Measurements from ENCODE around the gene PYY. TPM values are rescaled to one million over a fixed set of nuclear protein-coding genes. Genes with fewer than 3 reads are reported as not detected.
A peak's percentile ranks its signal among the peaks of the same experiment; 100 is the strongest.

Gene PYY
- total RNA-seq, 1 experiment from 2014 or later, result not detected

- DNase-seq, result peak; percentile 55
- peaks cover 14% of the 10 kb centered on the region for H3K4me1 Mint-ChIP-seq (ENCODE audit: low read depth, unreplicated experiment)
- intact Hi-C loops (cut with micrococcal nuclease; ENCODE audit: unreplicated experiment), result loop anchor here (1.0 kb wide), 1 partner anchor 28 kb away; no protein-coding TSS in a partner anchor
- no peak overlapping the region for H3K27ac Mint-ChIP-seq (ENCODE audit: unreplicated experiment)
- H3K36me3 Mint-ChIP-seq (ENCODE audit: insufficient read depth, unreplicated experiment), result peaks cover 16% of the 10 kb centered on the region
- peaks cover 67% of the 10 kb centered on the region for H3K27me3 Mint-ChIP-seq (ENCODE audit: unreplicated experiment)
- CTCF ChIA-PET, result interaction anchor here (1.4 to 3.3 kb wide), 2 partner anchors 29 to 36 kb away, joined by 7 to 24 read pairs; no protein-coding TSS in a partner anchor
- TF ChIP-seq CTCF (IDR thresholded peaks at IDR 0.05; ENCODE audit: unreplicated experiment), result no peak
- no peaks in the 10 kb centered on the region for H3K9me3 Mint-ChIP-seq (ENCODE audit: low read depth, unreplicated experiment)
- no TSS peak for BruUV-seq (replicated peaks)
- H3K4me3 Mint-ChIP-seq (ENCODE audit: low read depth, unreplicated experiment), result no peak overlapping the region
These were observed 45.6 kb downstream of the PYY start for GRCh38 chr17:43907998-43908721.

DNA sequence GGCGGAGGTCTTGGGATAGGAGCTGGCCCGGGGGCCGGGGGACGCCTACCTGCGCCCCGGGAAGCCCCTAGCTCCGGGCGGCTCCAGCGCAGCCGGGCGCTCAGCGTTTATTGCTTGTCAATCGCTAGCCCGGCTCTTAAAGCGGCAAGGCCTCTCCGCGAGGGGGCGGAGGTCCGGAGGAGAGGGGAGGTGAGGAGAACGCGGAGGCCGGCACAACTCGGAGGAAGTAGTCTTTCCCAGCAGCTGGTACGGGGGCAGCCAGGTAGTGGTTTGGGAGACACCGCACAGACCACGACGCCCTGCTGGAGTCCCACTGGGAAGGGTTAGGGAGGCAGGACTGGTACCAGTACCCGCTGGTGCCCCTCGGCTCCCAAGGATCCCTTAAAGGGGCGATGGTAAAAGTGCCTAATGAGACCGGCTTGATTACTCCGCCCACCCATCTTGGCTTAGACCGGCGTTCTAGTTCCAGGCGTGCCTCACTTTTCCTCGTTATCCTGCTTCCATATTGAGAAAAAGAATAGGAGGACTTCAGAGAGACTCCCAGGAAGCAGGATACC lies 46.2 kb downstream of the PYY start, which contains the start of gene MPP2:
TSS of gene MPP2 (minus strand) at position 112 of the 557 bp plus-strand sequence. CDS start 3,076 bp downstream, outside the sequence.
- Mint-ChIP-seq H3K27me3 (ENCODE audit: unreplicated experiment) (peaks cover 73% of the 10 kb centered on the region), H3K9me3 (ENCODE audit: low read depth, unreplicated experiment) (no peaks in the 10 kb centered on the region), H3K4me3 (ENCODE audit: low read depth, unreplicated experiment) (peak within 1 kb of the TSS; percentile 50), H3K27ac (ENCODE audit: unreplicated experiment) (no peak within 1 kb of the TSS), H3K4me1 (ENCODE audit: low read depth, unreplicated experiment) (peaks cover 14% of the 10 kb centered on the region), H3K36me3 (ENCODE audit: insufficient read depth, unreplicated experiment) (peaks cover 16% of the 10 kb centered on the region)
- BruUV-seq (replicated peaks), result no TSS peak
- CTCF ChIA-PET, result interaction anchor here (1.0 to 3.3 kb wide), 3 partner anchors 28 to 135 kb away, joined by 3 to 24 read pairs (median 7); no protein-coding TSS in a partner anchor
- peak; percentile 57 for DNase-seq
- TF ChIP-seq CTCF (IDR thresholded peaks at IDR 0.05; ENCODE audit: unreplicated experiment), result peak; percentile 34
- intact Hi-C loops (cut with micrococcal nuclease; ENCODE audit: unreplicated experiment), result no loop called here

GRCh38 chr17:43906951-43907424 lies 46.8 kb downstream of the PYY start:
- H3K27me3 Mint-ChIP-seq (ENCODE audit: unreplicated experiment), result peaks cover 78% of the 10 kb centered on the region
- no peaks in the 10 kb centered on the region for H3K9me3 Mint-ChIP-seq (ENCODE audit: low read depth, unreplicated experiment)
- no TSS peak for BruUV-seq (replicated peaks)
- no peak for TF ChIP-seq CTCF (IDR thresholded peaks at IDR 0.05; ENCODE audit: unreplicated experiment)
- peaks cover 16% of the 10 kb centered on the region for H3K36me3 Mint-ChIP-seq (ENCODE audit: insufficient read depth, unreplicated experiment)
- intact Hi-C loops (cut with micrococcal nuclease; ENCODE audit: unreplicated experiment), result no loop called here
- H3K4me3 Mint-ChIP-seq (ENCODE audit: low read depth, unreplicated experiment), result peak overlapping the region; percentile 50
- CTCF ChIA-PET, result interaction anchor here (0.6 to 1.0 kb wide), 3 partner anchors 100 to 409 kb away, joined by 3 to 5 read pairs (median 4); no protein-coding TSS in a partner anchor
- no peak for DNase-seq
- no peak overlapping the region for H3K27ac Mint-ChIP-seq (ENCODE audit: unreplicated experiment)
- peaks cover 14% of the 10 kb centered on the region for H3K4me1 Mint-ChIP-seq (ENCODE audit: low read depth, unreplicated experiment)

- no peak for TF ChIP-seq CTCF (IDR thresholded peaks at IDR 0.05; ENCODE audit: unreplicated experiment)
- Mint-ChIP-seq H3K27me3 (ENCODE audit: unreplicated experiment) (peaks cover 86% of the 10 kb centered on the region), H3K4me3 (ENCODE audit: low read depth, unreplicated experiment) (peak overlapping the region; percentile 50), H3K9me3 (ENCODE audit: low read depth, unreplicated experiment) (no peaks in the 10 kb centered on the region), H3K4me1 (ENCODE audit: low read depth, unreplicated experiment) (peaks cover 18% of the 10 kb centered on the region), H3K36me3 (ENCODE audit: insufficient read depth, unreplicated experiment) (peaks cover 16% of the 10 kb centered on the region), H3K27ac (ENCODE audit: unreplicated experiment) (no peak overlapping the region)
- no TSS peak for BruUV-seq (replicated peaks)
- CTCF ChIA-PET, result interaction anchor here (0.6 to 0.7 kb wide), 2 partner anchors 99 to 410 kb away, joined by 4 to 5 read pairs; no protein-coding TSS in a partner anchor
- intact Hi-C loops (cut with micrococcal nuclease; ENCODE audit: unreplicated experiment), result no loop called here
- peak; percentile 59 for DNase-seq
These were observed 47.5 kb downstream of the PYY start for GRCh38 chr17:43905985-43906852.
